HepG2 (cell line): ENCODE results near the gene EI24. TPM values are rescaled to one million over a fixed set of nuclear protein-coding genes. Genes with fewer than 3 reads are reported as not detected.

Experiments used
- FOXM1 ChIP-seq: sonication (generic); formaldehyde crosslinking; IDR thresholded peaks from 2 replicates; pipeline ENCODE4 v1.5.0; 2020; ENCODE audit warnings: missing genetic modification reagents
- HHEX ChIP-seq: IDR thresholded peaks from 2 replicates; pipeline ENCODE4 v1.6.1; 2016; ENCODE audit warnings: control low read depth
- NFE2 ChIP-seq: sonication (generic); formaldehyde crosslinking; IDR thresholded peaks from 2 replicates; pipeline ENCODE4 v1.4.0; 2020; ENCODE audit warnings: missing genetic modification reagents
- SMARCC2 ChIP-seq: fragments of 450-650 bp; IDR thresholded peaks from 2 replicates; pipeline ENCODE4 v1.6.1; 2017; ENCODE audit warnings: antibody characterized with exemption, mild to moderate bottlenecking
- TCF12 ChIP-seq, 2 experiments: fragments of 450-650 bp in 1 of 2; sonication (generic) in 1 of 2; formaldehyde crosslinking in 1 of 2; IDR thresholded peaks; 2 replicates each; pipeline versions ENCODE4 v1.6.1 to v1.8.0; 2017 to 2022; ENCODE audit warnings: antibody characterized with exemption in 1 of 2, mild to moderate bottlenecking in 1 of 2, missing genetic modification reagents in 1 of 2, moderate library complexity in 1 of 2
- ZMYM3 ChIP-seq: sonication (generic); formaldehyde crosslinking; IDR thresholded peaks from 2 replicates; pipeline ENCODE4 v1.5.1; 2020; ENCODE audit warnings: mild to moderate bottlenecking, missing genetic modification reagents
- ZNF326 ChIP-seq: sonication (generic); formaldehyde crosslinking; IDR thresholded peaks from 2 replicates; pipeline ENCODE4 v1.4.0; 2020; ENCODE audit warnings: missing genetic modification reagents, borderline replicate concordance
- ZNF331 ChIP-seq: sonication (generic); formaldehyde crosslinking; IDR thresholded peaks from 2 replicates; pipeline ENCODE4 v1.4.0; 2020; ENCODE audit warnings: missing genetic modification reagents
- ZNF737 ChIP-seq: sonication (generic); formaldehyde crosslinking; IDR thresholded peaks from 2 replicates; pipeline ENCODE4 v1.5.0; 2020; ENCODE audit warnings: missing genetic modification reagents, mild to moderate bottlenecking, borderline replicate concordance
- ZNF749 ChIP-seq: sonication (generic); formaldehyde crosslinking; IDR thresholded peaks from 2 replicates; pipeline ENCODE4 v1.8.0; 2022; ENCODE audit warnings: mild to moderate bottlenecking, missing genetic modification reagents, moderate library complexity, borderline replicate concordance
- ZNF841 ChIP-seq: sonication (generic); formaldehyde crosslinking; IDR thresholded peaks from 2 replicates; pipeline ENCODE4 v1.8.1; 2023; ENCODE audit warnings: missing genetic modification reagents, borderline replicate concordance
- ZNF891 ChIP-seq: sonication (generic); formaldehyde crosslinking; IDR thresholded peaks from 2 replicates; pipeline ENCODE4 v1.5.0; 2020; ENCODE audit warnings: mild to moderate bottlenecking, missing genetic modification reagents
- polyA plus RNA-seq, 8 experiments: library from polyadenylated mRNA; depleted of rRNA in 3 of 8; stranded (reverse) in 7 of 8; unstranded in 1 of 8; fragments of >200 nt; fragmentation: Illumina TruSeq in 4 of 8; extraction: Trizol in 4 of 8; gene quantifications; 2 replicates each; pipeline versions ENCODE4 v1.2.1 to v1.2.3, GENCODE V29; 2011 to 2016; ENCODE audit warnings: low read depth in 4 of 8, missing spikeins in 1 of 8, mixed read lengths in 1 of 8; ENCODE audit not compliant: insufficient read depth in 1 of 8
- total RNA-seq, 5 experiments: library from RNA; depleted of rRNA; stranded (reverse); fragments of >200 nt; fragmentation: Illumina TruSeq; extraction: Trizol; gene quantifications; 2 replicates each; pipeline ENCODE4 v1.2.3, GENCODE V29; 2016; ENCODE audit warnings: low read depth in 1 of 5
- TF ChIP-seq, protein P1 (sequence below), 2 experiments: fragments of 450-650 bp in 1 of 2; sonication (generic) in 1 of 2; formaldehyde crosslinking in 1 of 2; IDR thresholded peaks; 2 replicates each; pipeline versions ENCODE4 v1.6.1 to v1.8.0; 2016 to 2022; ENCODE audit warnings: antibody characterized with exemption in 1 of 2, mild to moderate bottlenecking in 1 of 2, missing genetic modification reagents in 1 of 2
- TF ChIP-seq, protein P2 (sequence below): sonication (generic); formaldehyde crosslinking; IDR thresholded peaks from 2 replicates; pipeline ENCODE4 v1.4.0; 2020; ENCODE audit warnings: mild to moderate bottlenecking, missing genetic modification reagents
- TF ChIP-seq, protein P3 (sequence below): sonication (generic); formaldehyde crosslinking; IDR thresholded peaks from 2 replicates; pipeline ENCODE4 v1.4.0; 2020; ENCODE audit warnings: low read depth, mild to moderate bottlenecking, missing genetic modification reagents
- TF ChIP-seq, protein P4 (sequence below): sonication (generic); formaldehyde crosslinking; IDR thresholded peaks from 2 replicates; pipeline ENCODE4 v1.9.0; 2022; ENCODE audit warnings: low read depth, missing genetic modification reagents

EI24 gene
- total and polyA plus RNA-seq, 2 of the 13 experiments (the other 11 are each of a cell fraction or from before 2014, with no cell fraction given) = 84.7 to 126 TPM

- TF ChIP-seq, protein P1, sequence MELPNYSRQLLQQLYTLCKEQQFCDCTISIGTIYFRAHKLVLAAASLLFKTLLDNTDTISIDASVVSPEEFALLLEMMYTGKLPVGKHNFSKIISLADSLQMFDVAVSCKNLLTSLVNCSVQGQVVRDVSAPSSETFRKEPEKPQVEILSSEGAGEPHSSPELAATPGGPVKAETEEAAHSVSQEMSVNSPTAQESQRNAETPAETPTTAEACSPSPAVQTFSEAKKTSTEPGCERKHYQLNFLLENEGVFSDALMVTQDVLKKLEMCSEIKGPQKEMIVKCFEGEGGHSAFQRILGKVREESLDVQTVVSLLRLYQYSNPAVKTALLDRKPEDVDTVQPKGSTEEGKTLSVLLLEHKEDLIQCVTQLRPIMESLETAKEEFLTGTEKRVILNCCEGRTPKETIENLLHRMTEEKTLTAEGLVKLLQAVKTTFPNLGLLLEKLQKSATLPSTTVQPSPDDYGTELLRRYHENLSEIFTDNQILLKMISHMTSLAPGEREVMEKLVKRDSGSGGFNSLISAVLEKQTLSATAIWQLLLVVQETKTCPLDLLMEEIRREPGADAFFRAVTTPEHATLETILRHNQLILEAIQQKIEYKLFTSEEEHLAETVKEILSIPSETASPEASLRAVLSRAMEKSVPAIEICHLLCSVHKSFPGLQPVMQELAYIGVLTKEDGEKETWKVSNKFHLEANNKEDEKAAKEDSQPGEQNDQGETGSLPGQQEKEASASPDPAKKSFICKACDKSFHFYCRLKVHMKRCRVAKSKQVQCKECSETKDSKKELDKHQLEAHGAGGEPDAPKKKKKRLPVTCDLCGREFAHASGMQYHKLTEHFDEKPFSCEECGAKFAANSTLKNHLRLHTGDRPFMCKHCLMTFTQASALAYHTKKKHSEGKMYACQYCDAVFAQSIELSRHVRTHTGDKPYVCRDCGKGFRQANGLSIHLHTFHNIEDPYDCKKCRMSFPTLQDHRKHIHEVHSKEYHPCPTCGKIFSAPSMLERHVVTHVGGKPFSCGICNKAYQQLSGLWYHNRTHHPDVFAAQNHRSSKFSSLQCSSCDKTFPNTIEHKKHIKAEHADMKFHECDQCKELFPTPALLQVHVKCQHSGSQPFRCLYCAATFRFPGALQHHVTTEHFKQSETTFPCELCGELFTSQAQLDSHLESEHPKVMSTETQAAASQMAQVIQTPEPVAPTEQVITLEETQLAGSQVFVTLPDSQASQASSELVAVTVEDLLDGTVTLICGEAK (IDR thresholded peaks at IDR 0.05) = no peak
- TF ChIP-seq, protein P1 (CRISPR knock-in tag; IDR thresholded peaks at IDR 0.05) = no peak; the same call in 1 of the 2 replicates
- no peak for TF ChIP-seq ZNF841
- TF ChIP-seq, protein P2, sequence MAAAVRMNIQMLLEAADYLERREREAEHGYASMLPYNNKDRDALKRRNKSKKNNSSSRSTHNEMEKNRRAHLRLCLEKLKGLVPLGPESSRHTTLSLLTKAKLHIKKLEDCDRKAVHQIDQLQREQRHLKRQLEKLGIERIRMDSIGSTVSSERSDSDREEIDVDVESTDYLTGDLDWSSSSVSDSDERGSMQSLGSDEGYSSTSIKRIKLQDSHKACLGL (CRISPR knock-in tag) = peak; percentile 72; the same call in 1 of the 2 replicates
- no peak for TF ChIP-seq ZNF326 (CRISPR knock-in tag)
- TF ChIP-seq FOXM1 (CRISPR knock-in tag) = 0 out of 2 replicates have a peak, but pooled peaks have one; percentile 44
- TF ChIP-seq NFE2 (CRISPR knock-in tag) = no peak
- no peak for TF ChIP-seq ZNF737
- TF ChIP-seq SMARCC2 = no peak
- TF ChIP-seq ZMYM3 (CRISPR knock-in tag) = no peak
- no peak for TF ChIP-seq ZNF749 (CRISPR knock-in tag)
- TF ChIP-seq, protein P3, sequence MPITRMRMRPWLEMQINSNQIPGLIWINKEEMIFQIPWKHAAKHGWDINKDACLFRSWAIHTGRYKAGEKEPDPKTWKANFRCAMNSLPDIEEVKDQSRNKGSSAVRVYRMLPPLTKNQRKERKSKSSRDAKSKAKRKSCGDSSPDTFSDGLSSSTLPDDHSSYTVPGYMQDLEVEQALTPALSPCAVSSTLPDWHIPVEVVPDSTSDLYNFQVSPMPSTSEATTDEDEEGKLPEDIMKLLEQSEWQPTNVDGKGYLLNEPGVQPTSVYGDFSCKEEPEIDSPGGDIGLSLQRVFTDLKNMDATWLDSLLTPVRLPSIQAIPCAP (CRISPR knock-in tag) = no peak
- no peak for TF ChIP-seq ZNF891
- peak; percentile 38; the same call in 1 of the 2 replicates for TF ChIP-seq ZNF331 (CRISPR knock-in tag)
- TF ChIP-seq HHEX (CRISPR knock-in tag) = no peak
- no peak for TF ChIP-seq TCF12 (IDR thresholded peaks at IDR 0.05)
- TF ChIP-seq TCF12 (CRISPR knock-in tag; IDR thresholded peaks at IDR 0.05) = no peak
- TF ChIP-seq, protein P4, sequence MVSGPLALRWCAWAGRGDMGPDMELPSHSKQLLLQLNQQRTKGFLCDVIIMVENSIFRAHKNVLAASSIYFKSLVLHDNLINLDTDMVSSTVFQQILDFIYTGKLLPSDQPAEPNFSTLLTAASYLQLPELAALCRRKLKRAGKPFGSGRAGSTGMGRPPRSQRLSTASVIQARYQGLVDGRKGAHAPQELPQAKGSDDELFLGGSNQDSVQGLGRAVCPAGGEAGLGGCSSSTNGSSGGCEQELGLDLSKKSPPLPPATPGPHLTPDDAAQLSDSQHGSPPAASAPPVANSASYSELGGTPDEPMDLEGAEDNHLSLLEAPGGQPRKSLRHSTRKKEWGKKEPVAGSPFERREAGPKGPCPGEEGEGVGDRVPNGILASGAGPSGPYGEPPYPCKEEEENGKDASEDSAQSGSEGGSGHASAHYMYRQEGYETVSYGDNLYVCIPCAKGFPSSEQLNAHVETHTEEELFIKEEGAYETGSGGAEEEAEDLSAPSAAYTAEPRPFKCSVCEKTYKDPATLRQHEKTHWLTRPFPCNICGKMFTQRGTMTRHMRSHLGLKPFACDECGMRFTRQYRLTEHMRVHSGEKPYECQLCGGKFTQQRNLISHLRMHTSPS (CRISPR knock-in tag) = no peak
Measured at GRCh38 chr11:125592305-125593113, 23.2 kb downstream of the EI24 start, which contains the start of gene STT3A (continued).
